Duodenal mucosa (tissue), 2 donors: ENCODE measurements around the gene ADAMTSL5.
"Not testable (repeated sequence)": the region's sequence is repeated elsewhere in the genome, so short reads cannot be mapped to it uniquely, and the experiment has no call there.

Source experiments
- H3K27ac ChIP-seq: one replicate; pipeline ENCODE4 v1.7.0; 2013; ENCODE audit warnings: low read depth, low read length
- H3K27me3 ChIP-seq, 2 donors: one replicate each; pipeline ENCODE4 v1.7.0; 2013; ENCODE audit warnings: low read length in 2 of 2, control low read depth in 1 of 2; ENCODE audit not compliant: insufficient read depth in 2 of 2, control insufficient read depth in 1 of 2
- H3K36me3 ChIP-seq, 2 donors: one replicate each; pipeline ENCODE4 v1.7.0; 2013; ENCODE audit warnings: low read length in 2 of 2, control low read depth in 1 of 2; ENCODE audit not compliant: insufficient read depth in 2 of 2, control insufficient read depth in 1 of 2
- H3K4me1 ChIP-seq, 2 donors: one replicate each; pipeline ENCODE4 v1.7.0; 2013; ENCODE audit warnings: low read length in 2 of 2, control low read depth in 1 of 2; ENCODE audit not compliant: insufficient read depth in 2 of 2, control insufficient read depth in 1 of 2
- H3K4me3 ChIP-seq, 2 donors: one replicate each; pipeline ENCODE4 v1.7.0; 2013; ENCODE audit warnings: low read length in 2 of 2, low read depth in 1 of 2
- H3K9ac ChIP-seq, 2 donors: one replicate each; pipeline ENCODE4 v1.7.0; 2013; ENCODE audit warnings: low read length in 2 of 2, low read depth in 1 of 2
- H3K9me3 ChIP-seq, 2 donors: one replicate each; pipeline ENCODE4 v1.7.0; 2013; ENCODE audit warnings: low read length in 2 of 2, control low read depth in 1 of 2; ENCODE audit not compliant: control insufficient read depth in 1 of 2

ADAMTSL5 gene

GRCh38 chr19:1523412-1524286, 10.8 kb upstream of the ADAMTSL5 start, which contains the start of gene PLK5:
Gene PLK5, plus strand, starts transcription at chr19:1524077. Its CDS starts 2,920 bp downstream, at chr19:1526997.
- Histone ChIP-seq H3K36me3 (no peaks in the 10 kb centered on the region), H3K4me1 (no peaks in the 10 kb centered on the region), H3K27ac (no peak within 1 kb of the TSS), H3K4me3 (no peak within 1 kb of the TSS), H3K9me3 (no peaks in the 10 kb centered on the region), H3K27me3 (peaks cover 31 to 47% of the 10 kb centered on the region in 2 donors), H3K9ac (no peak within 1 kb of the TSS)

- H3K4me1 ChIP-seq: no peaks in the 10 kb centered on the region
- no peak overlapping the region for H3K4me3 ChIP-seq
- H3K27me3 ChIP-seq: peaks cover 31 to 47% of the 10 kb centered on the region in 2 donors
- no peak overlapping the region for H3K27ac ChIP-seq
- H3K36me3 ChIP-seq: no peaks in the 10 kb centered on the region
- H3K9me3 ChIP-seq: no peaks in the 10 kb centered on the region
- no peak overlapping the region for H3K9ac ChIP-seq
These were observed 10.0 kb upstream of the ADAMTSL5 start for GRCh38 chr19:1522838-1523237.

- Histone ChIP-seq H3K9me3 (no peaks in the 10 kb centered on the region), H3K4me1 (no peaks in the 10 kb centered on the region), H3K27ac (no peak overlapping the region), H3K36me3 (no peaks in the 10 kb centered on the region), H3K27me3 (peaks cover 31 to 46% of the 10 kb centered on the region in 2 donors), H3K4me3 (no peak overlapping the region), H3K9ac (no peak overlapping the region)
These were observed 9.2 kb upstream of the ADAMTSL5 start for GRCh38 chr19:1522061-1522460.

- no peaks in the 10 kb centered on the region for H3K9me3 ChIP-seq
- peaks cover 31 to 43% of the 10 kb centered on the region in 2 donors for H3K27me3 ChIP-seq
- H3K27ac ChIP-seq: no peak overlapping the region
- no peak overlapping the region for H3K9ac ChIP-seq
- no peak overlapping the region for H3K4me3 ChIP-seq
- H3K4me1 ChIP-seq: no peaks in the 10 kb centered on the region
- H3K36me3 ChIP-seq: no peaks in the 10 kb centered on the region
These were observed 8.8 kb upstream of the ADAMTSL5 start for GRCh38 chr19:1521636-1522035.

GRCh38 chr19:1520203-1520780, 7.5 kb upstream of the ADAMTSL5 start:
- H3K9ac ChIP-seq: no peak overlapping the region
- H3K27ac ChIP-seq: no peak overlapping the region
- no peaks in the 10 kb centered on the region for H3K4me1 ChIP-seq
- no peaks in the 10 kb centered on the region for H3K36me3 ChIP-seq
- H3K27me3 ChIP-seq: peaks cover 22 to 35% of the 10 kb centered on the region in 2 donors
- no peaks in the 10 kb centered on the region for H3K9me3 ChIP-seq
- no peak overlapping the region for H3K4me3 ChIP-seq

- H3K4me3 ChIP-seq, H3K4me1 ChIP-seq, H3K36me3 ChIP-seq, H3K9ac ChIP-seq, H3K9me3 ChIP-seq, H3K27ac ChIP-seq: not testable (repeated sequence)
- peaks cover 21 to 35% of the 10 kb centered on the region in 2 donors for H3K27me3 ChIP-seq
These were observed 7.0 kb upstream of the ADAMTSL5 start for GRCh38 chr19:1519802-1520201.

GRCh38 chr19:1518471-1518870, 5.7 kb upstream of the ADAMTSL5 start:
- no peaks in the 10 kb centered on the region for H3K36me3 ChIP-seq
- H3K9ac ChIP-seq: no peak overlapping the region
- H3K4me3 ChIP-seq: no peak overlapping the region
- no peaks in the 10 kb centered on the region for H3K9me3 ChIP-seq
- no peaks in the 10 kb centered on the region for H3K4me1 ChIP-seq
- H3K27ac ChIP-seq: no peak overlapping the region
- peaks cover 14 to 30% of the 10 kb centered on the region in 2 donors for H3K27me3 ChIP-seq

- Histone ChIP-seq H3K9ac (no peak overlapping the region), H3K4me3 (no peak overlapping the region), H3K27ac (no peak overlapping the region), H3K27me3 (peaks cover 5 to 18% of the 10 kb centered on the region in 2 donors), H3K36me3 (no peaks in the 10 kb centered on the region), H3K9me3 (no peaks in the 10 kb centered on the region), H3K4me1 (peaks cover 5 to 9% of the 10 kb centered on the region in 2 donors)
These were observed 3.6 kb upstream of the ADAMTSL5 start for GRCh38 chr19:1516395-1516753.

- Histone ChIP-seq H3K9ac (no peak overlapping the region), H3K27me3 (peaks cover 5 to 18% of the 10 kb centered on the region in 2 donors)
These were observed 2.3 kb upstream of the ADAMTSL5 start for GRCh38 chr19:1514986-1515721.

GRCh38 chr19:1514295-1514661, 1.5 kb upstream of the ADAMTSL5 start:
- peaks cover 5 to 18% of the 10 kb centered on the region in 2 donors for H3K27me3 ChIP-seq
- H3K36me3 ChIP-seq: no peaks in the 10 kb centered on the region
- H3K4me1 ChIP-seq: peaks cover 20 to 24% of the 10 kb centered on the region in 2 donors
- H3K27ac ChIP-seq: no peak overlapping the region
- no peaks in the 10 kb centered on the region for H3K9me3 ChIP-seq
- H3K4me3 ChIP-seq: no peak overlapping the region
- no peak overlapping the region for H3K9ac ChIP-seq

More at GRCh38 chr19:1514986-1515721, 2.3 kb upstream of the ADAMTSL5 start:
- no peak overlapping the region for H3K27ac ChIP-seq
- no peak overlapping the region for H3K4me3 ChIP-seq
- no peaks in the 10 kb centered on the region for H3K9me3 ChIP-seq
- no peaks in the 10 kb centered on the region for H3K36me3 ChIP-seq
- H3K4me1 ChIP-seq: peaks cover 13 to 17% of the 10 kb centered on the region in 2 donors
